Measurements from ENCODE around the gene OR6P1.

- TF ChIP-seq CTCF (conservative IDR thresholded peaks at IDR 0.05; ENCODE audit: low read depth, low read length) = no peak
- no peak for TF ChIP-seq EZH2 (IDR thresholded peaks at IDR 0.05; ENCODE audit: low read length, unreplicated experiment)
- TF ChIP-seq EZH2phosphoT487 (IDR thresholded peaks at IDR 0.05; ENCODE audit: borderline replicate concordance, low read length) = no peak
Observed at GRCh38 chr1:158572226-158572625, 1.8 kb upstream of the OR6P1 start.

Measured in PC-3 (cell line).